ENCODE measurements around the gene CYTH3. TPM values are rescaled to one million over a fixed set of nuclear protein-coding genes. Genes with fewer than 3 reads are reported as not detected.

The CYTH3 gene
- total and polyA plus RNA-seq, 7 donors: 6.1 to 15.0 (median 13.5) TPM

- H3K27me3 ChIP-seq (ENCODE audit: insufficient read depth in 3 of 3, low read length in 2 of 3): no peaks in the 10 kb centered on the region
Observed at GRCh38 chr7:6130007-6130587, 142.3 kb downstream of the CYTH3 start.

GRCh38 chr7:6128205-6128604 lies 144.2 kb downstream of the CYTH3 start:
- intact Hi-C loops (cut with DNase I): no loop called here
- TF ChIP-seq CTCF (IDR thresholded peaks at IDR 0.05): no peak
- H3K36me3 ChIP-seq (ENCODE audit: insufficient read depth in 1 of 2, low read depth in 1 of 2): peaks cover 0 to 57% of the 10 kb centered on the region in 2 donors
- no peak for ATAC-seq
- no peaks in the 10 kb centered on the region for H3K4me1 ChIP-seq
- no peak overlapping the region for H3K4me3 ChIP-seq
- H3K9me3 ChIP-seq: no peaks in the 10 kb centered on the region
- WGBS, 3 donors: 95 to 98% (median 96%) methylated on average over 3 of the region's 3 CpGs
- DNase-seq: no peak
- no peak overlapping the region for H3K27ac ChIP-seq
- H3K27me3 ChIP-seq (ENCODE audit: insufficient read depth in 3 of 3, low read length in 2 of 3): no peaks in the 10 kb centered on the region

More at GRCh38 chr7:6130007-6130587, 142.3 kb downstream of the CYTH3 start:
- H3K4me3 ChIP-seq: no peak overlapping the region
- H3K36me3 ChIP-seq (ENCODE audit: insufficient read depth in 1 of 2, low read depth in 1 of 2): peaks cover 0 to 54% of the 10 kb centered on the region in 2 donors
- H3K4me1 ChIP-seq: no peaks in the 10 kb centered on the region
- WGBS, 3 donors: 89 to 91% (median 90%) methylated on average over 10 of the region's 10 CpGs
- DNase-seq: no peak
- ATAC-seq: no peak
- intact Hi-C loops (cut with DNase I): no loop called here
- no peak overlapping the region for H3K27ac ChIP-seq
- H3K9me3 ChIP-seq: no peaks in the 10 kb centered on the region
- TF ChIP-seq CTCF (IDR thresholded peaks at IDR 0.05): no peak

GRCh38 chr7:6127110-6127490 lies 145.3 kb downstream of the CYTH3 start:
- TF ChIP-seq CTCF (IDR thresholded peaks at IDR 0.05): no peak
- Histone ChIP-seq H3K36me3 (ENCODE audit: insufficient read depth in 1 of 2, low read depth in 1 of 2) (peaks cover 0 to 61% of the 10 kb centered on the region in 2 donors), H3K4me1 (no peaks in the 10 kb centered on the region), H3K27ac (no peak overlapping the region), H3K27me3 (ENCODE audit: insufficient read depth in 3 of 3, low read length in 2 of 3) (no peaks in the 10 kb centered on the region), H3K4me3 (no peak overlapping the region), H3K9me3 (no peaks in the 10 kb centered on the region)
- DNase-seq (no peak), ATAC-seq (no peak)
- 52 to 61% (median 58%) methylated on average over 1 of the region's 1 CpG for WGBS, 3 donors
- intact Hi-C loops (cut with DNase I): no loop called here

DNA sequence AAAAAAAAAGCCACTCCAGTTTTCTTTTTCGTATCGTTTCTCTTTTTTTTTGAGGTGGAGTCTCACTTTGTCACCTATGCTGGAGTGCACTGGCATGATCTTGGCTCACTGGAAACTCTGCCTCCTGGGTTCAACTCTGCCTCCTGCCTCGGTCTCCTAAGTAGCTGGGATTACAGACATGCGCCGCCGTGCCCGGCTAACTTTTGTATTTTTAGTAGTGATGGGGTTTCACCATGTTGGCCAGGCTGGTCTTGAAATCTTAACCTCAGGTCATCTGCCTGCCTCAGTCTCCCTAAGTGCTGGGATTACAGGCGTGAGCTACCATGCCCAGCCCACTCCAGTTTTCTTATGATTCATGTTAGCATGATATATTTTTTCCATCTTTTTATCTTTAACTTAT lies 148.6 kb downstream of the CYTH3 start:
- Histone ChIP-seq H3K27ac (no peak overlapping the region), H3K27me3 (ENCODE audit: insufficient read depth in 3 of 3, low read length in 2 of 3) (no peaks in the 10 kb centered on the region), H3K4me1 (no peaks in the 10 kb centered on the region), H3K4me3 (no peak overlapping the region), H3K9me3 (peaks cover 6% of the 10 kb centered on the region), H3K36me3 (ENCODE audit: insufficient read depth in 1 of 2, low read depth in 1 of 2) (peaks cover 5 to 64% of the 10 kb centered on the region in 2 donors)
- no peak for DNase-seq
- intact Hi-C loops (cut with DNase I): loop anchor here in 1 of 2 donors (5.0 kb wide), 1 partner anchor 82 kb away; no protein-coding TSS in a partner anchor
- no peak for ATAC-seq
- whole genome bisulfite sequencing, 3 donors: 97 to 99% (median 98%) methylated on average over 8 of the region's 8 CpGs
- TF ChIP-seq CTCF (IDR thresholded peaks at IDR 0.05): no peak

DNA sequence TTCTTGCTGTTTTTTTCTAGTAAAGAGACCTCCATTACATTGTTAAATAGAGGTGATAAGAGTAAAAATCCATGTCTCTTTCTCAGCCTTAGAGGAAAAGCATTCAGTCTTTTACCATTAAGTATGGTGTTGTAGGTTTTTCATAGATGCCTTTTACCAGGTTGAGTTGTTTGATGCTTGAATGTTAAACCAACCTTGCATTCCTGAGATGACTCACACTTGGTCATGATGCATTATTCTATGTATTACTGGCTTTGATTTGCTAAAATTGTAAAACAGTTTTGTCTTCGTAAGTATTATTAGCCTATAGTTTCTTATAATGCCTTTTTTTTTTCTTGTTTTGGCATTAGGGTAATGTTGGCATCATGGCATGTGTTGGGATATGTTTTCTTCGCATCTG lies 151.3 kb downstream of the CYTH3 start:
- no peak for TF ChIP-seq CTCF (IDR thresholded peaks at IDR 0.05)
- Histone ChIP-seq H3K9me3 (peaks cover 6% of the 10 kb centered on the region), H3K4me1 (no peaks in the 10 kb centered on the region), H3K27ac (no peak overlapping the region), H3K36me3 (ENCODE audit: insufficient read depth in 1 of 2, low read depth in 1 of 2) (peaks cover 10 to 78% of the 10 kb centered on the region in 2 donors), H3K4me3 (no peak overlapping the region), H3K27me3 (ENCODE audit: insufficient read depth in 3 of 3, low read length in 2 of 3) (no peaks in the 10 kb centered on the region)
- no peak for ATAC-seq
- DNase-seq: no peak
- 48 to 98% (median 76%) methylated on average over 2 of the region's 2 CpGs for WGBS, 3 donors
- intact Hi-C loops (cut with DNase I): loop anchor here in 1 of 2 donors (5.0 kb wide), 1 partner anchor 79 kb away; no protein-coding TSS in a partner anchor
